Left lung (tissue), 10 donors: Measurements from ENCODE around the gene NT5DC1. TPM values are rescaled to one million over a fixed set of nuclear protein-coding genes. Genes with fewer than 3 reads are reported as not detected.

ENCODE experiments used
- ATAC-seq: fragments of 200-7000 bp; cut with Tn5 transposase; one replicate; pipeline ENCODE4 v1.9.1; 2020; ENCODE audit warnings: moderate library complexity
- DNase-seq, 4 donors: peaks; one replicate each; pipeline ENCODE4 v3.0.0-alpha.2; 2013 to 2020
- H3K27ac ChIP-seq, 2 donors: fragments of 200-600 bp; sonication (generic) in 1 of 2; one replicate each; pipeline versions ENCODE4 v1.5.0 to v1.8.0; 2020 to 2021
- H3K27me3 ChIP-seq, 2 donors: fragments of 200-600 bp; sonication (generic) in 1 of 2; one replicate each; pipeline versions ENCODE4 v1.5.0 to v1.8.0; 2020 to 2021
- H3K36me3 ChIP-seq, 2 donors: fragments of 200-600 bp; sonication (generic) in 1 of 2; one replicate each; pipeline versions ENCODE4 v1.5.0 to v1.8.0; 2020 to 2021
- H3K4me1 ChIP-seq, 2 donors: fragments of 200-600 bp; one replicate each; pipeline ENCODE4 v1.8.0; 2021
- H3K4me3 ChIP-seq, 2 donors: fragments of 200-600 bp; sonication (generic) in 1 of 2; one replicate each; pipeline versions ENCODE4 v1.5.0 to v1.8.0; 2020 to 2021; ENCODE audit warnings: mild to moderate bottlenecking in 1 of 2
- H3K9me3 ChIP-seq, 2 donors: fragments of 200-600 bp; sonication (generic) in 1 of 2; one replicate each; pipeline versions ENCODE4 v1.5.0 to v1.8.0; 2020 to 2021
- CTCF ChIP-seq, 2 donors: fragments of 200-600 bp; sonication (generic) in 1 of 2; IDR thresholded peaks; one replicate each; pipeline versions ENCODE4 v1.5.0 to v1.8.0; 2021; ENCODE audit warnings: antibody characterized with exemption in 2 of 2
- intact Hi-C, 2 donors: fragments of 100-400 bp; cut with DNase I; formaldehyde crosslinking; loops; one replicate each; pipeline versions ENCODE4 v1.11.2 to v1.14.2; 2022
- polyA plus RNA-seq, 6 donors: library from polyadenylated mRNA; unstranded; fragments of 120-200 nt; gene quantifications; one replicate each; pipeline ENCODE4 v1.2.1, GENCODE V29; 2013; ENCODE audit not compliant: insufficient read length in 6 of 6
- total RNA-seq, 2 donors: library from RNA; stranded (reverse); fragmentation: NEBNext Ultra II Directional; extraction: Animal tissue kit (Norgen Biotek cat#: 25700); gene quantifications; one replicate each; pipeline ENCODE4 v1.2.1, GENCODE V29; 2021
- donor health status: DM: no; HTN: yes; CAD: no.
- donor health status: DM: no; HTN: no; CAD: no.

The NT5DC1 gene
- total and polyA plus RNA-seq, 8 donors, result 36.9 to 56.8 (median 49.9) TPM

- no peaks in the 10 kb centered on the region for H3K9me3 ChIP-seq
- H3K4me3 ChIP-seq, result no peak overlapping the region
- peaks cover 0 to 4% of the 10 kb centered on the region in 2 donors for H3K4me1 ChIP-seq
- H3K27me3 ChIP-seq, result no peaks in the 10 kb centered on the region
- H3K36me3 ChIP-seq, result peaks cover 0 to 1% of the 10 kb centered on the region in 2 donors
- intact Hi-C loops, result no loop called here
- no peak for TF ChIP-seq CTCF (IDR thresholded peaks at IDR 0.05)
- ATAC-seq, result no peak
- DNase-seq, result no peak
- H3K27ac ChIP-seq, result no peak overlapping the region
Observed at GRCh38 chr6:116208056-116208785, 107.6 kb downstream of the NT5DC1 start.

GRCh38 chr6:116210316-116210715, 109.7 kb downstream of the NT5DC1 start:
- ATAC-seq (no peak), DNase-seq (no peak)
- intact Hi-C loops, result no loop called here
- no peak for TF ChIP-seq CTCF (IDR thresholded peaks at IDR 0.05)
- Histone ChIP-seq H3K4me1 (peaks cover 0 to 4% of the 10 kb centered on the region in 2 donors), H3K9me3 (no peaks in the 10 kb centered on the region), H3K27me3 (no peaks in the 10 kb centered on the region), H3K4me3 (no peak overlapping the region), H3K27ac (no peak overlapping the region), H3K36me3 (peaks cover 0 to 4% of the 10 kb centered on the region in 2 donors)

- H3K4me3 ChIP-seq, result no peak overlapping the region
- no peak overlapping the region for H3K27ac ChIP-seq
- no peaks in the 10 kb centered on the region for H3K9me3 ChIP-seq
- H3K36me3 ChIP-seq, result peaks cover 0 to 4% of the 10 kb centered on the region in 2 donors
- ATAC-seq, result peak; percentile 78
- peaks cover 0 to 4% of the 10 kb centered on the region in 2 donors for H3K4me1 ChIP-seq
- intact Hi-C loops, result no loop called here
- TF ChIP-seq CTCF (IDR thresholded peaks at IDR 0.05), result no peak
- H3K27me3 ChIP-seq, result no peaks in the 10 kb centered on the region
- DNase-seq, result peak in 2 of 4 donors; percentile 42 to 55
Observed at GRCh38 chr6:116210750-116211425, 110.2 kb downstream of the NT5DC1 start.

GRCh38 chr6:116214681-116215080, 114.0 kb downstream of the NT5DC1 start:
- Histone ChIP-seq H3K36me3 (peaks cover 0 to 4% of the 10 kb centered on the region in 2 donors), H3K27ac (no peak overlapping the region), H3K4me3 (no peak overlapping the region), H3K27me3 (no peaks in the 10 kb centered on the region), H3K4me1 (no peaks in the 10 kb centered on the region), H3K9me3 (no peaks in the 10 kb centered on the region)
- DNase-seq (no peak), ATAC-seq (no peak)
- no peak for TF ChIP-seq CTCF (IDR thresholded peaks at IDR 0.05)
- intact Hi-C loops, result no loop called here

- peaks cover 0 to 4% of the 10 kb centered on the region in 2 donors for H3K36me3 ChIP-seq
- H3K4me3 ChIP-seq, result no peak overlapping the region
- no peak overlapping the region for H3K27ac ChIP-seq
- DNase-seq, result no peak
- no peak for ATAC-seq
- H3K27me3 ChIP-seq, result no peaks in the 10 kb centered on the region
- intact Hi-C loops, result no loop called here
- H3K4me1 ChIP-seq, result no peaks in the 10 kb centered on the region
- no peak for TF ChIP-seq CTCF (IDR thresholded peaks at IDR 0.05)
- no peaks in the 10 kb centered on the region for H3K9me3 ChIP-seq
Observed at GRCh38 chr6:116215414-116215813, 114.8 kb downstream of the NT5DC1 start.
